IMR-90 (cell line): ENCODE results near the gene AMFR. TPM values are rescaled to one million over a fixed set of nuclear protein-coding genes. Genes with fewer than 3 reads are reported as not detected.

Experiments used
- ATAC-seq: fragments of 200-7000 bp; cut with Tn5 transposase; 2 replicates; pipeline ENCODE4 v1.9.1; 2020; ENCODE audit warnings: low read depth, mild to moderate bottlenecking, moderate library complexity
- BruUV-seq: library from RNA; stranded (reverse); fragments of 400-500 nt; replicated peaks from 2 replicates; lab custom pipeline; 2021; lab: Mats Ljungman, UMichigan
- CTCF ChIA-PET: fragments of 300-600 bp; formaldehyde crosslinking; extraction: SDS; loops from one replicate; lab custom pipeline; 2021; ENCODE audit warnings: antibody characterized with exemption; lab: Yijun Ruan, JAX
- POLR2A ChIA-PET: fragments of 300-600 bp; sonication (Branson Sonifier 250); formaldehyde crosslinking; loops from one replicate; lab custom pipeline; 2022; ENCODE audit warnings: antibody characterized with exemption; ENCODE audit not compliant: unreplicated experiment; lab: Charles Lee
- DNase-seq: peaks from one replicate; pipeline ENCODE4 v3.0.0; 2013
- H2AFZ ChIP-seq: replicated peaks from 2 replicates; pipeline ENCODE3; 2013; ENCODE audit warnings: low read length, mild to moderate bottlenecking; ENCODE audit not compliant: poor library complexity
- H2AK5ac ChIP-seq: 2 replicates; pipeline ENCODE4 v1.6.1; 2013; ENCODE audit warnings: low read depth, low read length, inconsistent platforms
- H2AK9ac ChIP-seq: replicated peaks from 2 replicates; pipeline ENCODE3; 2013; ENCODE audit warnings: mild to moderate bottlenecking, low read depth, low read length, moderate library complexity; ENCODE audit not compliant: poor library complexity
- H2BK120ac ChIP-seq: 2 replicates; pipeline ENCODE4 v1.6.1; 2013; ENCODE audit warnings: low read depth, low read length, inconsistent platforms
- H2BK15ac ChIP-seq: 3 replicates; pipeline ENCODE4 v1.6.1; 2013; ENCODE audit warnings: low read depth, low read length, inconsistent platforms
- H2BK20ac ChIP-seq: 2 replicates; pipeline ENCODE4 v1.6.1; 2013; ENCODE audit warnings: low read depth, mild to moderate bottlenecking, inconsistent platforms, low read length, moderate library complexity
- H2BK5ac ChIP-seq: 2 replicates; pipeline ENCODE4 v1.6.1; 2013; ENCODE audit warnings: mild to moderate bottlenecking, low read depth, low read length, inconsistent platforms; ENCODE audit not compliant: poor library complexity, severe bottlenecking
- H3K14ac ChIP-seq: replicated peaks from 2 replicates; pipeline ENCODE4 v1.6.1; 2013; ENCODE audit warnings: low read depth, low read length, inconsistent platforms
- H3K18ac ChIP-seq: 2 replicates; pipeline ENCODE4 v1.6.1; 2013; ENCODE audit warnings: low read depth, low read length, control low read depth
- H3K23ac ChIP-seq: 2 replicates; pipeline ENCODE4 v1.6.1; 2013; ENCODE audit warnings: low read depth, low read length, inconsistent platforms
- H3K27ac ChIP-seq: 2 replicates; pipeline ENCODE4 v1.5.1; 2013; ENCODE audit warnings: mild to moderate bottlenecking, control low read depth, low read length; ENCODE audit not compliant: insufficient read depth
- H3K27me3 ChIP-seq: 2 replicates; pipeline ENCODE4 v1.6.1; 2013; ENCODE audit warnings: low read length; ENCODE audit not compliant: control insufficient read depth, insufficient read depth
- H3K36me3 ChIP-seq: 2 replicates; pipeline ENCODE4 v1.6.1; 2013; ENCODE audit warnings: low read length, mixed read lengths; ENCODE audit not compliant: control insufficient read depth, insufficient read depth
- H3K4ac ChIP-seq: 2 replicates; pipeline ENCODE4 v1.6.1; 2013; ENCODE audit warnings: low read depth, low read length, inconsistent platforms
- H3K4me1 ChIP-seq: 2 replicates; pipeline ENCODE4 v1.6.1; 2013; ENCODE audit warnings: low read length, mixed read lengths; ENCODE audit not compliant: control insufficient read depth, insufficient read depth
- H3K4me2 ChIP-seq: 2 replicates; pipeline ENCODE4 v1.6.1; 2013; ENCODE audit warnings: low read depth, mild to moderate bottlenecking, control low read depth, low read length, moderate library complexity
- H3K4me3 ChIP-seq: 2 replicates; pipeline ENCODE4 v1.5.1; 2013; ENCODE audit warnings: low read depth, mild to moderate bottlenecking, control low read depth, low read length, moderate library complexity; ENCODE audit not compliant: insufficient read depth
- H3K56ac ChIP-seq: 2 replicates; pipeline ENCODE4 v1.6.1; 2013; ENCODE audit warnings: low read length, inconsistent platforms; ENCODE audit not compliant: insufficient read depth; ENCODE audit errors: extremely low read depth
- H3K79me1 ChIP-seq, 2 experiments: 2 replicates each; pipeline ENCODE4 v1.6.1; 2013; ENCODE audit warnings: low read length in 2 of 2, inconsistent platforms in 1 of 2, low read depth in 1 of 2
- H3K9ac ChIP-seq: 2 replicates; pipeline ENCODE4 v1.6.1; 2013; ENCODE audit warnings: low read depth, low read length, control low read depth
- H3K9me1 ChIP-seq: 2 replicates; pipeline ENCODE4 v1.6.1; 2013; ENCODE audit warnings: low read length, inconsistent platforms; ENCODE audit not compliant: insufficient read depth
- H3K9me3 ChIP-seq: 2 replicates; pipeline ENCODE4 v1.6.1; 2013; ENCODE audit warnings: low read length; ENCODE audit not compliant: control insufficient read depth, insufficient read depth
- H4K20me1 ChIP-seq: 2 replicates; pipeline ENCODE4 v1.6.1; 2013; ENCODE audit warnings: low read length, inconsistent platforms; ENCODE audit not compliant: insufficient read depth
- H4K5ac ChIP-seq: 2 replicates; pipeline ENCODE4 v1.6.1; 2013; ENCODE audit warnings: mild to moderate bottlenecking, low read depth, low read length, control low read depth
- H4K8ac ChIP-seq, 2 experiments: 2 replicates each; pipeline ENCODE4 v1.6.1; 2013; ENCODE audit warnings: low read depth in 2 of 2, low read length in 2 of 2, control low read depth in 1 of 2, inconsistent platforms in 1 of 2
- H4K91ac ChIP-seq: 2 replicates; pipeline ENCODE4 v1.6.1; 2013; ENCODE audit warnings: low read depth, low read length, inconsistent platforms; ENCODE audit not compliant: insufficient read depth
- BHLHE40 ChIP-seq: fragments of 150-350 bp; IDR thresholded peaks from 2 replicates; pipeline ENCODE4 v1.6.1; 2016; ENCODE audit warnings: mild to moderate bottlenecking, low read depth, low read length
- CEBPB ChIP-seq: IDR thresholded peaks from 2 replicates; pipeline ENCODE4 v1.6.1; 2012; ENCODE audit warnings: low read depth, low read length, improper control_type of control experiment
- CHD1 ChIP-seq: IDR thresholded peaks from 2 replicates; pipeline ENCODE4 v1.6.1; 2012; ENCODE audit warnings: low read depth, low read length, improper control_type of control experiment
- FOS ChIP-seq: fragments of 150-350 bp; IDR thresholded peaks from 2 replicates; pipeline ENCODE4 v1.6.1; 2016; ENCODE audit warnings: low read depth, low read length
- MAFK ChIP-seq: IDR thresholded peaks from 2 replicates; pipeline ENCODE4 v1.6.1; 2012; ENCODE audit warnings: low read depth, low read length, improper control_type of control experiment
- MAZ ChIP-seq: IDR thresholded peaks from 2 replicates; pipeline ENCODE4 v1.6.1; 2012; ENCODE audit warnings: low read depth, mild to moderate bottlenecking, low read length, improper control_type of control experiment, moderate library complexity, borderline replicate concordance
- MXI1 ChIP-seq: IDR thresholded peaks from 2 replicates; pipeline ENCODE4 v1.6.1; 2012; ENCODE audit warnings: low read depth, mild to moderate bottlenecking, low read length, moderate library complexity, borderline replicate concordance
- NFE2L2 ChIP-seq: fragments of 150-350 bp; IDR thresholded peaks from 2 replicates; pipeline ENCODE4 v1.6.1; 2016; ENCODE audit warnings: low read depth, mild to moderate bottlenecking, low read length
- POLR2A ChIP-seq: IDR thresholded peaks from 2 replicates; pipeline ENCODE4 v1.6.1; 2012; ENCODE audit warnings: mild to moderate bottlenecking, low read depth, low read length
- RCOR1 ChIP-seq: IDR thresholded peaks from 2 replicates; pipeline ENCODE4 v1.6.1; 2012; ENCODE audit warnings: mild to moderate bottlenecking, low read length, improper control_type of control experiment; ENCODE audit not compliant: insufficient replicate concordance
- RFX5 ChIP-seq: IDR thresholded peaks from 2 replicates; pipeline ENCODE4 v1.8.0; 2012; ENCODE audit warnings: low read depth, mild to moderate bottlenecking, low read length, moderate library complexity
- SMC3 ChIP-seq: fragments of 150-350 bp; IDR thresholded peaks from 2 replicates; pipeline ENCODE4 v1.6.1; 2016; ENCODE audit warnings: low read depth, mild to moderate bottlenecking, antibody characterized with exemption, low read length, moderate library complexity
- WGBS, 2 experiments: methylation state at CpG; one replicate each; pipeline versions ENCODE4 v1.1.5 to v1.1.7; 2013; ENCODE audit warnings: missing lambda C conversion rate in 2 of 2; ENCODE audit not compliant: insufficient read length in 1 of 2; ENCODE audit errors: extremely low coverage in 2 of 2; 5-methylcytosine and 5-hydroxymethylcytosine counted together
- dilution Hi-C: fragments of 300-500 bp; cut with HindIII; formaldehyde crosslinking; loops from one replicate; pipeline ENCODE4 v1.14.3; 2018; ENCODE audit warnings: low sequenced_read_pairs; ENCODE audit not compliant: unreplicated experiment
- in situ Hi-C: fragments of 300-500 bp; cut with MboI; formaldehyde crosslinking; loops from 3 replicates; pipeline ENCODE4 v1.14.3; 2019; ENCODE audit warnings: low sequenced_read_pairs, inconsistent platforms, mixed read lengths
- intact Hi-C: fragments of 100-400 bp; cut with micrococcal nuclease; formaldehyde crosslinking; loops from 2 replicates; pipeline ENCODE4 v1.10.0; 2022
- polyA plus RNA-seq, 3 experiments: library from polyadenylated mRNA; depleted of rRNA; stranded (reverse); fragments of >200 nt; gene quantifications; 2 replicates each; pipeline ENCODE4 v1.2.3, GENCODE V29; 2012; ENCODE audit warnings: low replicate concordance in 1 of 3
- total RNA-seq: library from RNA; depleted of rRNA; stranded (reverse); fragments of >200 nt; gene quantifications from 2 replicates; pipeline ENCODE4 v1.2.3, GENCODE V29; 2012
- TF ChIP-seq, protein P1 (sequence below): fragments of 150-350 bp; IDR thresholded peaks from 2 replicates; pipeline ENCODE4 v1.6.1; 2017; ENCODE audit warnings: mild to moderate bottlenecking, antibody characterized with exemption, low read length, low read depth
- TF ChIP-seq, protein P2 (sequence below): conservative IDR thresholded peaks from 2 replicates; pipeline ENCODE4 v1.5.1; 2012; ENCODE audit warnings: mild to moderate bottlenecking, low read depth, low read length, improper control_type of control experiment
- TF ChIP-seq, protein P3 (sequence below): fragments of 150-350 bp; IDR thresholded peaks from 2 replicates; pipeline ENCODE4 v1.6.1; 2016; ENCODE audit warnings: low read depth, mild to moderate bottlenecking, low read length, moderate library complexity, borderline replicate concordance

Gene AMFR
- total and polyA plus RNA-seq, 2 of the 4 experiments (the other 2 are of a cell fraction): 60.7 to 216 TPM

DNA sequence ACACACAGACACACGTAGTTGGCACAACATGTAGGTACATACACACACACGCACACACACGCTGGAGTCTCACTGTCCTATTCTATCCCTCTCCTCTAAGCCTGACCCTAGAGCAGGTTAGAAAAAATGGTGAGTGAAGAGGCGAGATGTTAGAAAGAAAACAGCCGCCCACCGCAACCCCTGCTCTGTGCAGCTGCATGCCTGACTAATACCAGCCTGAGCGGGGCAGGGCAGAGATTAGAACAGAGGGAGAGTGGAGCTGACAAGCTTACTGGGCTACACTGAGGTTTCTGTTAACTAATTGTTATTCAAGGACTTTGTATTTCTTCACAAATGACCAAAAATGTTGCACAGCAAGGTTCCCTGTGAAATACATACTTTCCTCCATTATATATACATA, 59.8 kb downstream of the AMFR start:
- Histone ChIP-seq H3K27me3 (no peaks in the 10 kb centered on the region), H2BK120ac (no peak overlapping the region), H3K23ac (no peak overlapping the region), H3K4me1 (peaks cover 2% of the 10 kb centered on the region; the same call in 1 of the 2 replicates), H3K4me3 (no peak overlapping the region), H4K20me1 (no peaks in the 10 kb centered on the region), H2BK15ac (no peak overlapping the region), H2BK5ac (no peak overlapping the region), H2BK20ac (no peak overlapping the region), H3K4ac (no peak overlapping the region), H4K5ac (no peak overlapping the region), H2AK5ac (no peak overlapping the region), H3K9ac (no peak overlapping the region), H4K8ac (no peak overlapping the region), H2AFZ (no peak overlapping the region), H3K56ac (no peak overlapping the region), H3K27ac (no peak overlapping the region), H3K9me3 (no peaks in the 10 kb centered on the region), H3K36me3 (peaks cover 49% of the 10 kb centered on the region), H4K91ac (no peak overlapping the region), H3K79me1 (peaks cover 15 to 24% of the 10 kb centered on the region in 2 experiments), H3K18ac (no peak overlapping the region), H2AK9ac (no peak overlapping the region), H3K9me1 (peaks cover 8% of the 10 kb centered on the region; the same call in 1 of the 2 replicates), H3K4me2 (no peak overlapping the region), H3K14ac (no peak overlapping the region)
- intact Hi-C loops (no loop called here), in situ Hi-C loops (loop anchor here (25.0 kb wide), 1 partner anchor 878 kb away; the partner anchor contains the start of gene MMP2), dilution Hi-C loops (no loop called here)
- DNase-seq: no peak
- no peak; the same call in 1 of the 2 replicates for ATAC-seq
- no TSS peak for BruUV-seq
- ChIA-PET CTCF (no interaction called here), POLR2A (no interaction called here)
- 95% methylated on average over 3 of the region's 7 CpGs; no CpG with 5 or more reads in 1 of the 2 experiments for WGBS, 2 experiments
- TF ChIP-seq, protein P1, sequence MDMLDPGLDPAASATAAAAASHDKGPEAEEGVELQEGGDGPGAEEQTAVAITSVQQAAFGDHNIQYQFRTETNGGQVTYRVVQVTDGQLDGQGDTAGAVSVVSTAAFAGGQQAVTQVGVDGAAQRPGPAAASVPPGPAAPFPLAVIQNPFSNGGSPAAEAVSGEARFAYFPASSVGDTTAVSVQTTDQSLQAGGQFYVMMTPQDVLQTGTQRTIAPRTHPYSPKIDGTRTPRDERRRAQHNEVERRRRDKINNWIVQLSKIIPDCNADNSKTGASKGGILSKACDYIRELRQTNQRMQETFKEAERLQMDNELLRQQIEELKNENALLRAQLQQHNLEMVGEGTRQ: no peak
- TF ChIP-seq POLR2A (no peak), RFX5 (no peak), CHD1 (no peak), NFE2L2 (no peak), MAFK (no peak), MXI1 (no peak), FOS (no peak), CEBPB (no peak), MAZ (no peak), RCOR1 (no peak), BHLHE40 (no peak), SMC3 (no peak)
- TF ChIP-seq, protein P2, sequence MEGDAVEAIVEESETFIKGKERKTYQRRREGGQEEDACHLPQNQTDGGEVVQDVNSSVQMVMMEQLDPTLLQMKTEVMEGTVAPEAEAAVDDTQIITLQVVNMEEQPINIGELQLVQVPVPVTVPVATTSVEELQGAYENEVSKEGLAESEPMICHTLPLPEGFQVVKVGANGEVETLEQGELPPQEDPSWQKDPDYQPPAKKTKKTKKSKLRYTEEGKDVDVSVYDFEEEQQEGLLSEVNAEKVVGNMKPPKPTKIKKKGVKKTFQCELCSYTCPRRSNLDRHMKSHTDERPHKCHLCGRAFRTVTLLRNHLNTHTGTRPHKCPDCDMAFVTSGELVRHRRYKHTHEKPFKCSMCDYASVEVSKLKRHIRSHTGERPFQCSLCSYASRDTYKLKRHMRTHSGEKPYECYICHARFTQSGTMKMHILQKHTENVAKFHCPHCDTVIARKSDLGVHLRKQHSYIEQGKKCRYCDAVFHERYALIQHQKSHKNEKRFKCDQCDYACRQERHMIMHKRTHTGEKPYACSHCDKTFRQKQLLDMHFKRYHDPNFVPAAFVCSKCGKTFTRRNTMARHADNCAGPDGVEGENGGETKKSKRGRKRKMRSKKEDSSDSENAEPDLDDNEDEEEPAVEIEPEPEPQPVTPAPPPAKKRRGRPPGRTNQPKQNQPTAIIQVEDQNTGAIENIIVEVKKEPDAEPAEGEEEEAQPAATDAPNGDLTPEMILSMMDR: no peak
- TF ChIP-seq, protein P3, sequence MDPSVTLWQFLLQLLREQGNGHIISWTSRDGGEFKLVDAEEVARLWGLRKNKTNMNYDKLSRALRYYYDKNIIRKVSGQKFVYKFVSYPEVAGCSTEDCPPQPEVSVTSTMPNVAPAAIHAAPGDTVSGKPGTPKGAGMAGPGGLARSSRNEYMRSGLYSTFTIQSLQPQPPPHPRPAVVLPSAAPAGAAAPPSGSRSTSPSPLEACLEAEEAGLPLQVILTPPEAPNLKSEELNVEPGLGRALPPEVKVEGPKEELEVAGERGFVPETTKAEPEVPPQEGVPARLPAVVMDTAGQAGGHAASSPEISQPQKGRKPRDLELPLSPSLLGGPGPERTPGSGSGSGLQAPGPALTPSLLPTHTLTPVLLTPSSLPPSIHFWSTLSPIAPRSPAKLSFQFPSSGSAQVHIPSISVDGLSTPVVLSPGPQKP: no peak
